IPS-18a (cell line): Measurements from ENCODE around the gene TSPAN1.
"Not testable (repeated sequence)": the region's sequence is repeated elsewhere in the genome, so short reads cannot be mapped to it uniquely, and the experiment has no call there.

Source experiments
- H3K27ac ChIP-seq: one replicate; pipeline ENCODE4 v1.5.1; 2013; ENCODE audit warnings: low read length
- H3K27me3 ChIP-seq: one replicate; pipeline ENCODE4 v1.6.1; 2013; ENCODE audit warnings: mild to moderate bottlenecking, low read length; ENCODE audit not compliant: control insufficient read depth, insufficient read depth
- H3K36me3 ChIP-seq: one replicate; pipeline ENCODE4 v1.6.1; 2013; ENCODE audit warnings: low read depth, low read length; ENCODE audit not compliant: control insufficient read depth
- H3K4me1 ChIP-seq: one replicate; pipeline ENCODE4 v1.6.1; 2013; ENCODE audit warnings: low read depth, low read length; ENCODE audit not compliant: control insufficient read depth
- H3K4me3 ChIP-seq: one replicate; pipeline ENCODE4 v1.5.1; 2013; ENCODE audit warnings: low read length
- H3K9ac ChIP-seq: one replicate; pipeline ENCODE4 v1.6.1; 2013; ENCODE audit warnings: mild to moderate bottlenecking, low read length, moderate library complexity
- H3K9me3 ChIP-seq: one replicate; pipeline ENCODE4 v1.6.1; 2013; ENCODE audit warnings: low read depth, low read length; ENCODE audit not compliant: control insufficient read depth

Gene TSPAN1

GRCh38 chr1:46205791-46206190 is 30.9 kb downstream of the TSPAN1 start:
- Histone ChIP-seq H3K36me3 (no peaks in the 10 kb centered on the region), H3K4me1 (peaks cover 3% of the 10 kb centered on the region), H3K27me3 (no peaks in the 10 kb centered on the region), H3K4me3 (no peak overlapping the region), H3K9me3 (no peaks in the 10 kb centered on the region), H3K9ac (no peak overlapping the region), H3K27ac (no peak overlapping the region)

GRCh38 chr1:46206399-46206798 is 31.5 kb downstream of the TSPAN1 start:
- peaks cover 3% of the 10 kb centered on the region for H3K4me1 ChIP-seq
- H3K9ac ChIP-seq, result no peak overlapping the region
- H3K4me3 ChIP-seq, result no peak overlapping the region
- H3K27ac ChIP-seq, result no peak overlapping the region
- H3K9me3 ChIP-seq, result no peaks in the 10 kb centered on the region
- no peaks in the 10 kb centered on the region for H3K27me3 ChIP-seq
- no peaks in the 10 kb centered on the region for H3K36me3 ChIP-seq

- no peaks in the 10 kb centered on the region for H3K36me3 ChIP-seq
- no peak overlapping the region for H3K4me3 ChIP-seq
- H3K27ac ChIP-seq, result no peak overlapping the region
These were observed 35.7 kb downstream of the TSPAN1 start for GRCh38 chr1:46210561-46210960.

GRCh38 chr1:46211051-46211450 is 36.2 kb downstream of the TSPAN1 start:
- Histone ChIP-seq H3K4me3 (no peak overlapping the region), H3K27me3 (no peaks in the 10 kb centered on the region), H3K4me1 (no peaks in the 10 kb centered on the region), H3K9me3 (no peaks in the 10 kb centered on the region), H3K36me3 (no peaks in the 10 kb centered on the region), H3K9ac (no peak overlapping the region), H3K27ac (no peak overlapping the region)

More at GRCh38 chr1:46210561-46210960, 35.7 kb downstream of the TSPAN1 start:
- H3K9ac ChIP-seq, result no peak overlapping the region
- no peaks in the 10 kb centered on the region for H3K9me3 ChIP-seq
- H3K27me3 ChIP-seq, result no peaks in the 10 kb centered on the region
- no peaks in the 10 kb centered on the region for H3K4me1 ChIP-seq

GRCh38 chr1:46215504-46215903 is 40.6 kb downstream of the TSPAN1 start:
- H3K9ac ChIP-seq, result no peak overlapping the region
- H3K36me3 ChIP-seq, result no peaks in the 10 kb centered on the region
- H3K4me3 ChIP-seq, result no peak overlapping the region
- no peaks in the 10 kb centered on the region for H3K27me3 ChIP-seq
- no peak overlapping the region for H3K27ac ChIP-seq
- H3K4me1 ChIP-seq, result no peaks in the 10 kb centered on the region
- H3K9me3 ChIP-seq, result no peaks in the 10 kb centered on the region

- Histone ChIP-seq H3K27ac (no peak overlapping the region), H3K36me3 (no peaks in the 10 kb centered on the region), H3K9me3 (no peaks in the 10 kb centered on the region), H3K9ac (no peak overlapping the region), H3K27me3 (no peaks in the 10 kb centered on the region), H3K4me3 (no peak overlapping the region), H3K4me1 (peaks cover 12% of the 10 kb centered on the region)
These were observed 43.6 kb downstream of the TSPAN1 start for GRCh38 chr1:46218443-46218842.

GRCh38 chr1:46219551-46220520 is 44.9 kb downstream of the TSPAN1 start:
- Histone ChIP-seq H3K9ac (no peak overlapping the region), H3K4me1 (peaks cover 17% of the 10 kb centered on the region), H3K4me3 (no peak overlapping the region), H3K27me3 (no peaks in the 10 kb centered on the region), H3K36me3 (no peaks in the 10 kb centered on the region), H3K27ac (no peak overlapping the region), H3K9me3 (no peaks in the 10 kb centered on the region)

GRCh38 chr1:46220808-46221207 is 45.9 kb downstream of the TSPAN1 start:
- H3K9me3 ChIP-seq, result no peaks in the 10 kb centered on the region
- H3K27me3 ChIP-seq, result no peaks in the 10 kb centered on the region
- no peak overlapping the region for H3K4me3 ChIP-seq
- H3K36me3 ChIP-seq, result no peaks in the 10 kb centered on the region
- peaks cover 17% of the 10 kb centered on the region for H3K4me1 ChIP-seq
- H3K27ac ChIP-seq, result no peak overlapping the region
- H3K9ac ChIP-seq, result no peak overlapping the region

- Histone ChIP-seq H3K4me3 (no peak overlapping the region), H3K9me3 (no peaks in the 10 kb centered on the region), H3K27ac (no peak overlapping the region), H3K4me1 (peaks cover 17% of the 10 kb centered on the region), H3K27me3 (no peaks in the 10 kb centered on the region), H3K36me3 (no peaks in the 10 kb centered on the region), H3K9ac (no peak overlapping the region)
These were observed 46.9 kb downstream of the TSPAN1 start for GRCh38 chr1:46221749-46222148.

- not testable (repeated sequence) for H3K4me3 ChIP-seq, H3K27me3 ChIP-seq, H3K9ac ChIP-seq, H3K27ac ChIP-seq, H3K36me3 ChIP-seq, H3K9me3 ChIP-seq
- peaks cover 17% of the 10 kb centered on the region for H3K4me1 ChIP-seq
These were observed 48.2 kb downstream of the TSPAN1 start for GRCh38 chr1:46223055-46223454.

- H3K9ac ChIP-seq, result no peak overlapping the region
These were observed 48.6 kb downstream of the TSPAN1 start for GRCh38 chr1:46223472-46223943.

GRCh38 chr1:46224966-46225365 is 50.1 kb downstream of the TSPAN1 start:
- no peak overlapping the region for H3K4me3 ChIP-seq
- H3K4me1 ChIP-seq, result peaks cover 17% of the 10 kb centered on the region
- no peaks in the 10 kb centered on the region for H3K27me3 ChIP-seq
- no peaks in the 10 kb centered on the region for H3K36me3 ChIP-seq
- H3K27ac ChIP-seq, result no peak overlapping the region
- H3K9ac ChIP-seq, result no peak overlapping the region
- no peaks in the 10 kb centered on the region for H3K9me3 ChIP-seq

More at GRCh38 chr1:46223472-46223943, 48.6 kb downstream of the TSPAN1 start:
- H3K9me3 ChIP-seq, result no peaks in the 10 kb centered on the region
- peaks cover 17% of the 10 kb centered on the region for H3K4me1 ChIP-seq
- no peak overlapping the region for H3K4me3 ChIP-seq
- no peaks in the 10 kb centered on the region for H3K36me3 ChIP-seq
- H3K27ac ChIP-seq, result no peak overlapping the region
- no peaks in the 10 kb centered on the region for H3K27me3 ChIP-seq
